BE2C (cell line): ENCODE data around the gene DOK7.
A peak's percentile ranks its signal among the peaks of the same experiment; 100 is the strongest.
"Not testable (repeated sequence)": the region's sequence is repeated elsewhere in the genome, so short reads cannot be mapped to it uniquely, and the experiment has no call there.

Source experiments
- DNase-seq: peaks from one replicate; pipeline ENCODE4 v3.0.0-alpha.2; 2020
- H3K27me3 ChIP-seq: fragments of 250-450 bp; sonication (Bioruptor Pico); 2 replicates; pipeline ENCODE4 v1.5.1; 2020; ENCODE audit warnings: mild to moderate bottlenecking
- H3K36me3 ChIP-seq: fragments of 250-450 bp; sonication (Bioruptor Pico); 2 replicates; pipeline ENCODE4 v1.5.1; 2020; ENCODE audit warnings: mild to moderate bottlenecking
- H3K4me1 ChIP-seq: fragments of 250-450 bp; sonication (Bioruptor Pico); 2 replicates; pipeline ENCODE4 v1.5.1; 2020
- H3K4me3 ChIP-seq: 2 replicates; pipeline ENCODE4 v1.5.1; 2011; ENCODE audit warnings: low read depth, low read length
- H3K9me3 ChIP-seq: fragments of 250-450 bp; sonication (Bioruptor Pico); 2 replicates; pipeline ENCODE4 v1.5.1; 2020
- CTCF ChIP-seq: IDR thresholded peaks from 2 replicates; pipeline ENCODE4 v1.5.1; 2012; ENCODE audit warnings: mild to moderate bottlenecking, low read depth, low read length

The DOK7 gene

DNA sequence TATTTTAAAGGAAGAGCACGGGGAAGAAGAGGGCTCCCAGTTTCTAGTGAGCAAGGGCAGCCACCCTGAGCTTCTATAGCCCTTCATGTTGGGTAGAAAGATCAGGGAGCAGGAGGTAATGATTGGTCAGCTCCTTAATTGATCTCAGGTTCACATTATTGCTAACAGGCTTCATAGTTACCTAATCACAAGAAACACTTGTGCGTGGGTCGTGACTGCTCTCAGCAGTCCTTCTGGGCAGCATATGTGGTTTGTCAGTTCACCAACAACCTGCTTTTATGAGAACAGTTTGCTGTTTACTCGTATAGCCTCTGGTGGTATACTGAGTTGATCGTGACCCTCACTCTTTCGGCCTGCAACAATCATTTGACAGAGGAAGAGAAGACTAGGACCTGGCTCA, 4.7 kb upstream of the DOK7 start:
- no peak for DNase-seq
- Histone ChIP-seq H3K27me3 (no peaks in the 10 kb centered on the region), H3K36me3 (no peaks in the 10 kb centered on the region), H3K9me3 (no peaks in the 10 kb centered on the region; the same call in 1 of the 2 replicates), H3K4me3 (no peak overlapping the region), H3K4me1 (peaks cover 5% of the 10 kb centered on the region)
- TF ChIP-seq CTCF: no peak

DNA sequence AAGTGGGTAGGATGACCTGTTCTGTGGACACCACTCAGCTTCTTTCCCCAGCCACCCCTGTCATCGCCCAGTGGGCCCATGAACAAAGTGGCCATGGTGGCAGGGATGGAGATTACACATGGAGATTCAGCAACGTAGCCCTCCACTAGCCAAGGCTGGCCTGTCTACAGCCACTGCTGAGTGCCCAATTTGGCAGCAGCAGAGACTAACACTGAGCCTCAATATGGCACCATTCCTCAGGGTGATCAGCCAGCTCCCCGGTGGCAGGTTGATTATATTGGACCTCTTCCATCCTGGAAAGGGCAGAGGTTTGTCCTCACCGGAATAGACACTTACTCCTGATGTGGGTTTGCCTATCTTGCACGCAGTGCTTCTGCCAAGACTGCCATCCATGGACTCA, 4.0 kb upstream of the DOK7 start:
- not testable (repeated sequence) for H3K4me1 ChIP-seq, H3K9me3 ChIP-seq, H3K4me3 ChIP-seq, DNase-seq, H3K27me3 ChIP-seq, H3K36me3 ChIP-seq

GRCh38 chr4:3460926-3461325, 2.2 kb upstream of the DOK7 start:
- Histone ChIP-seq H3K4me1 (peaks cover 5% of the 10 kb centered on the region), H3K4me3 (no peak overlapping the region), H3K9me3 (no peaks in the 10 kb centered on the region), H3K27me3 (no peaks in the 10 kb centered on the region), H3K36me3 (no peaks in the 10 kb centered on the region)
- DNase-seq: no peak
- no peak for TF ChIP-seq CTCF

GRCh38 chr4:3461515-3462291, 1.4 kb upstream of the DOK7 start:
- Histone ChIP-seq H3K27me3 (no peaks in the 10 kb centered on the region), H3K36me3 (no peaks in the 10 kb centered on the region), H3K4me3 (no peak overlapping the region), H3K9me3 (no peaks in the 10 kb centered on the region), H3K4me1 (peaks cover 5% of the 10 kb centered on the region)
- no peak for TF ChIP-seq CTCF
- DNase-seq: peak; percentile 82

DNA sequence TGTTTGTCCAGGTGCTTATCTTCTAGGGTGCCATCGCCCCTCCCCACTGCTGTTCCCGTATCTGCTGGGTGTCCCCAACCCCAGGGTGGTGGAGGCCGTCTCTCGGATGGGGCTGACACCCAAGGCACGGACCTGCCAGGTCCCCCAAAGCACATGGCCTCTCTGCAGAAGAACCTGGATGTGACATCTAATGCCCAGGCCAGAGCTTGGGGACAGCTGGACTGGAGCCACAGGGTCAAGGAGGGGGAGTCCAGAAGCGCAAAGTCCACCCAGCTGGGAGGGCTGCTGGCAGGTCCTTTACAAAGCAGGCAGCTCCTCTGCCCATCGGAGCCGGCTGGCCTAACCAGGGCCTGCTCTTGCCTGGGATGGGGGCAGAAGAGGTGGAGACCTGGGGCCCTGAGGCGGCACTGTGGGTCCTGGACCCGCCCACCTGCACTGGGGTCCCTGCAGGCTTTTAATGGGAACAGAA, 751 bp upstream of the DOK7 start:
- TF ChIP-seq CTCF: no peak
- Histone ChIP-seq H3K9me3 (no peaks in the 10 kb centered on the region), H3K4me3 (no peak overlapping the region), H3K4me1 (peaks cover 5% of the 10 kb centered on the region), H3K36me3 (no peaks in the 10 kb centered on the region), H3K27me3 (no peaks in the 10 kb centered on the region)
- no peak for DNase-seq

GRCh38 chr4:3463556-3464348, 646 bp downstream of the DOK7 start:
- TF ChIP-seq CTCF: no peak
- Histone ChIP-seq H3K9me3 (no peaks in the 10 kb centered on the region), H3K36me3 (no peaks in the 10 kb centered on the region), H3K27me3 (no peaks in the 10 kb centered on the region), H3K4me3 (no peak overlapping the region), H3K4me1 (peaks cover 5% of the 10 kb centered on the region)
- no peak for DNase-seq
